ENCODE data around the gene PROS1.
"Not testable (repeated sequence)": the region's sequence is repeated elsewhere in the genome, so short reads cannot be mapped to it uniquely, and the experiment has no call there.

Gene PROS1

DNA sequence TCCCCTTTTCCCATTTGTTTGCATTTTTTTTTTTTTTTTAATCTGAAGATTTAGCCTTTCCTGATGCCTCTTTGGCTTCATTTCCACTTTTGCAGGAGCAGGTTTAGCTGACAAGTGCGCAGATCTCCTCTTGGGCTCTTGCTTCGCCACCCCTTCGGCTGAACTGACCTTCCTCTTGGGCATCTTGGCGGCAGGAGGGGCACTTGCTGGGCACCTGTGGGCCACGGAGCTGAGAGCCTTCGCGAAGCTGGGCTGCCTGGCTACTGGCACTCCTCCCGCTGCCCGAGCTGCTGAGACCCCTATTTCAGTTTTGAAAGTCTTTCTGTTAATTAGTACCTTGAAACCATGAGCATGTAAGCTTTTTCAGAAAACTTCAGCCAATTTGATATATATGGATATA, 15.1 kb upstream of the PROS1 start:
- Mint-ChIP-seq H3K9me3 (ENCODE audit: low read depth) (no peaks in the 10 kb centered on the region), H3K27ac (no peak overlapping the region), H3K4me3 (no peak overlapping the region), H3K4me1 (ENCODE audit: low read depth) (no peaks in the 10 kb centered on the region), H3K36me3 (no peaks in the 10 kb centered on the region), H3K27me3 (no peaks in the 10 kb centered on the region)

DNA sequence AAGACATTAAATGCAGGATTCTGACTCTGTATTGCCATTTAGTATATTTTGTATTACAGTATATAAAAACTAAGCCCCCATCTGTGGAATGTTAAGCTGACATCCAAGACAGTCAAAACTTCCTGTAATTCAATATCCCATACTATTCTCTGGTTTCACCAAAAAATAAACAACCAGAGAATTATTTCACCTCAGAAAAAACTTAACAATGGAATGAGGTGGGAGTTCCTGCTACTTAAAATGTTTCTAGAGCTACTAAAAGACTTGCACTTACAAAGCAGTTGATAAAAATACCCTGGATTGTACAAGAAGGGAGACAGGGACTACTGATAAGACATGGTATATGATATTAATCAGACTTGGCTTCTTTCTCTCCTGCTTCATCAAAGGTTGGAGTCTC, 14.6 kb upstream of the PROS1 start:
- Mint-ChIP-seq H3K4me1 (ENCODE audit: low read depth) (no peaks in the 10 kb centered on the region), H3K27ac (no peak overlapping the region), H3K27me3 (no peaks in the 10 kb centered on the region), H3K9me3 (ENCODE audit: low read depth) (no peaks in the 10 kb centered on the region), H3K4me3 (no peak overlapping the region), H3K36me3 (no peaks in the 10 kb centered on the region)

GRCh38 chr3:93984618-93985017, 10.9 kb upstream of the PROS1 start:
- Mint-ChIP-seq H3K4me3 (no peak overlapping the region), H3K36me3 (no peaks in the 10 kb centered on the region), H3K27me3 (no peaks in the 10 kb centered on the region), H3K4me1 (ENCODE audit: low read depth) (peaks cover 18% of the 10 kb centered on the region), H3K27ac (no peak overlapping the region), H3K9me3 (ENCODE audit: low read depth) (no peaks in the 10 kb centered on the region)

GRCh38 chr3:93983408-93983807, 9.7 kb upstream of the PROS1 start:
- H3K9me3 Mint-ChIP-seq (ENCODE audit: low read depth), result no peaks in the 10 kb centered on the region

DNA sequence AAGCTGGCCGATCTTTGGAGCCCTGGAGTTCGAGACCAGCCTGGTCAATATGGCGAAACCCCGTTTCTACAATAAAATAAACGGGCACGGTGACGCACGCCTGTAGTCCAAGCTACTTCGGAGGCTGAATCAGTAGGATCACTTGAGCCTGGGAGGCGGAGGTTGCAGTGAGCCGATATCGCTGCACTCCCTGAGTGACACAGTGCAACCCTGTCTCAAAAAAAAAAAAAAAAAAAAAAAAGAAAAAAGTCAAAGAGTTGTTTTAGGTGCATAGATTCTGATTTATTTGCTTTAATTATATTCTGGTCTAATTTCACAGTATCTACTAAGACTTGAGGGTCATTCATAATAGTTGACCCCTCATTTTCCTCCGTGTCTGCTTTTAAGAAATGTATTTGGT, 8.0 kb upstream of the PROS1 start:
- H3K27ac Mint-ChIP-seq, result no peak overlapping the region
- H3K9me3 Mint-ChIP-seq (ENCODE audit: low read depth), result no peaks in the 10 kb centered on the region

More at GRCh38 chr3:93983408-93983807, 9.7 kb upstream of the PROS1 start:
- H3K27ac Mint-ChIP-seq, result no peak overlapping the region
- H3K36me3 Mint-ChIP-seq, result no peaks in the 10 kb centered on the region
- H3K4me1 Mint-ChIP-seq (ENCODE audit: low read depth), result peaks cover 22% of the 10 kb centered on the region
- H3K4me3 Mint-ChIP-seq, result no peak overlapping the region
- no peaks in the 10 kb centered on the region for H3K27me3 Mint-ChIP-seq

GRCh38 chr3:93979850-93980676, 6.4 kb upstream of the PROS1 start, which contains the start of gene ARL13B:
TSS of gene ARL13B (plus strand) at chr3:93980155. CDS start at chr3:93980424, 269 bp downstream.
- Mint-ChIP-seq H3K9me3 (ENCODE audit: low read depth) (no peaks in the 10 kb centered on the region), H3K36me3 (no peaks in the 10 kb centered on the region), H3K4me3 (peak within 1 kb of the TSS; percentile 88), H3K27ac (peak within 1 kb of the TSS; percentile 61), H3K4me1 (ENCODE audit: low read depth) (peaks cover 22% of the 10 kb centered on the region), H3K27me3 (no peaks in the 10 kb centered on the region)

More for the DNA sequence above, 8.0 kb upstream of the PROS1 start:
- H3K4me3 Mint-ChIP-seq, result peak overlapping the region; percentile 88
- no peaks in the 10 kb centered on the region for H3K27me3 Mint-ChIP-seq
- peaks cover 22% of the 10 kb centered on the region for H3K4me1 Mint-ChIP-seq (ENCODE audit: low read depth)
- H3K36me3 Mint-ChIP-seq, result no peaks in the 10 kb centered on the region

DNA sequence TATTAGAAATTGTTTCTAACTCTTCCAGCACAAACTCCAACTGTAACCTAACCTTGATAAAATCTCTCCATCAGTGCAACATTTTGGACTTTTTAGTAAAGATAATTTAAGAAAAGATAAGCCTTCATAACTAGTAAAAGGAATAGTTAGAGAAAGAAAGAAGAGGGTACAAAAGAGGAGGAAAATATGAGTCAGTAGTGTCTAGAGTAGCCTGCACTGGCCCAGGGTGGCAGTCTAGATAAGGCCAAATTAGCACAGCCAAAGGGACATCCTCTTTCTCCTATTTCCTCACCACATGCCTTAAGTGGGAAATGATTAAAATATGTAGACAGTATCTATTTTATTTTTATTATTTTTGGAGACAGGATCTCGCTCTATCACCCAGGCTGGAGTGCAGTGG, 3.7 kb downstream of the PROS1 start:
- H3K27ac Mint-ChIP-seq, result no peak overlapping the region
- H3K4me1 Mint-ChIP-seq (ENCODE audit: low read depth), result peaks cover 11% of the 10 kb centered on the region
- no peaks in the 10 kb centered on the region for H3K9me3 Mint-ChIP-seq (ENCODE audit: low read depth)
- no peak overlapping the region for H3K4me3 Mint-ChIP-seq
- H3K36me3 Mint-ChIP-seq, result no peaks in the 10 kb centered on the region
- H3K27me3 Mint-ChIP-seq, result peaks cover 7% of the 10 kb centered on the region

GRCh38 chr3:93969443-93969842, 4.3 kb downstream of the PROS1 start:
- Mint-ChIP-seq H3K4me1 (ENCODE audit: low read depth) (peaks cover 11% of the 10 kb centered on the region), H3K27me3 (peaks cover 9% of the 10 kb centered on the region), H3K36me3 (no peaks in the 10 kb centered on the region), H3K27ac (no peak overlapping the region), H3K4me3 (no peak overlapping the region), H3K9me3 (ENCODE audit: low read depth) (no peaks in the 10 kb centered on the region)

DNA sequence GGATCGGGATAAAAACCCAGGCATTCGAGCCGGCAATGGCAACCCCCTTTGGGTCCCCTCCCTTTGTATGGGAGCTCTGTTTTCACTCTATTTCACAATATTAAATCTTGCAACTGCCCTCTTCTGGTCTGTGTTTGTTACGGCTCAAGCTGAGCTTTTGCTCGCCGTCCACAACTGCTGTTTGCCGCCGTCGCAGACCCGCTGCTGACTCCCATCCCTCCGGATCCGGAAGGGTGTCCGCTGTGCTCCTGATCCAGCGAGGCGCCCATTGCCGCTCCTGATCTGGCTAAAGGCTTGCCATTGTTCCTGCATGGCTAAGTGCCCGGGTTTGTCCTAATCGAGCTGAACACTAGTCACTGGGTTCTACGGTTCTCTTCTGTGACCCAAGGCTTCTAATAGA, 8.6 kb downstream of the PROS1 start:
- H3K4me1 Mint-ChIP-seq (ENCODE audit: low read depth); H3K36me3 Mint-ChIP-seq; H3K27me3 Mint-ChIP-seq; H3K4me3 Mint-ChIP-seq; H3K9me3 Mint-ChIP-seq (ENCODE audit: low read depth); H3K27ac Mint-ChIP-seq: not testable (repeated sequence)

GRCh38 chr3:93962798-93963197, 10.9 kb downstream of the PROS1 start:
- H3K4me1 Mint-ChIP-seq (ENCODE audit: low read depth), result no peaks in the 10 kb centered on the region
- no peak overlapping the region for H3K4me3 Mint-ChIP-seq
- no peaks in the 10 kb centered on the region for H3K9me3 Mint-ChIP-seq (ENCODE audit: low read depth)
- no peak overlapping the region for H3K27ac Mint-ChIP-seq
- no peaks in the 10 kb centered on the region for H3K36me3 Mint-ChIP-seq
- peaks cover 11% of the 10 kb centered on the region for H3K27me3 Mint-ChIP-seq

- no peak overlapping the region for H3K4me3 Mint-ChIP-seq
- no peaks in the 10 kb centered on the region for H3K4me1 Mint-ChIP-seq (ENCODE audit: low read depth)
- no peaks in the 10 kb centered on the region for H3K36me3 Mint-ChIP-seq
Measured at GRCh38 chr3:93961489-93961888, 12.2 kb downstream of the PROS1 start.

DNA sequence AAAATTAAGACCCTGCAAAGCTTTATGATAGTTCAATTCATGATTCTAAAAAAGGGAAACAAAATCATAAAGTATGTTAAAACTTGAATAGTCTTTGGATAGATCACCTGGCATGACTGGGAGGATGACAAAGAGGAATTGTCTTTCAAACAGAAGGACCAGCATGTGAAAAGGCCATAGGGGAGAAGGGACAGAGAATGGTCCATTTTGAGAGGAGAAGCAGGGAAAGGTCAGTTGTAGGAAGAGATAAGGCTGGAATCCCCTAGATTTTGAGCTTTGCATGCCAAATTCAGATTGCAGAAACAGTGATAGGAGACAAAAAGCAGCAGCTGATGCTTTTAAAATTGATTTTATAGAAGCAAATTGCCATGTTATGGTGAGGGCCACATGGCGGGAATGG, 12.7 kb downstream of the PROS1 start:
- H3K27ac Mint-ChIP-seq, result no peak overlapping the region
- H3K4me3 Mint-ChIP-seq, result no peak overlapping the region
- H3K9me3 Mint-ChIP-seq (ENCODE audit: low read depth), result no peaks in the 10 kb centered on the region
- H3K4me1 Mint-ChIP-seq (ENCODE audit: low read depth), result no peaks in the 10 kb centered on the region
- peaks cover 15% of the 10 kb centered on the region for H3K27me3 Mint-ChIP-seq
- H3K36me3 Mint-ChIP-seq, result no peaks in the 10 kb centered on the region

More at GRCh38 chr3:93961489-93961888, 12.2 kb downstream of the PROS1 start:
- no peaks in the 10 kb centered on the region for H3K9me3 Mint-ChIP-seq (ENCODE audit: low read depth)
- peaks cover 15% of the 10 kb centered on the region for H3K27me3 Mint-ChIP-seq
- no peak overlapping the region for H3K27ac Mint-ChIP-seq

DNA sequence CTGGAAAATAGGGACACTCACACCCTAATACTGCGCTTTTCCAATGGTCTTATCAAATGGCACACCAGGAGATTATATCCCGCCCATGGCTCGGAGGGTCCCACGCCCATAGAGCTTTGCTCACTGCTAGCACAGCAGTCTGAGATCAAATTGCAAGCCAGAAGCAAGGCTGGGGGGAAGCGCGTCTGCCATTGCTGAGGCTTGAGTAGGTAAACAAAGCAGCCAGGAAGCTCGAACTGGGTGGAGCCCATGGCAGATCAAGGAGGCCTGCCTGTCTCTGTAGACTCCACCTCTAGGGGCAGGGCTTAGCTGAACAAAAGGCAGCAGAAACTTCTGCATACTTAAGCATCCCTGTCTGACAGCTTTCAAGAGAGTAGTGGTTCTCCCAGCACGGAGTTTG, 23.7 kb downstream of the PROS1 start:
- H3K27me3 Mint-ChIP-seq; H3K4me3 Mint-ChIP-seq; H3K4me1 Mint-ChIP-seq (ENCODE audit: low read depth); H3K27ac Mint-ChIP-seq; H3K9me3 Mint-ChIP-seq (ENCODE audit: low read depth); H3K36me3 Mint-ChIP-seq: not testable (repeated sequence)

- not testable (repeated sequence) for H3K27me3 Mint-ChIP-seq; H3K9me3 Mint-ChIP-seq (ENCODE audit: low read depth); H3K4me1 Mint-ChIP-seq (ENCODE audit: low read depth); H3K4me3 Mint-ChIP-seq; H3K27ac Mint-ChIP-seq; H3K36me3 Mint-ChIP-seq
Measured at GRCh38 chr3:93937485-93937884, 36.2 kb downstream of the PROS1 start.

- Mint-ChIP-seq H3K36me3 (no peaks in the 10 kb centered on the region), H3K4me3 (no peak overlapping the region), H3K4me1 (ENCODE audit: low read depth) (no peaks in the 10 kb centered on the region), H3K27me3 (no peaks in the 10 kb centered on the region), H3K9me3 (ENCODE audit: low read depth) (no peaks in the 10 kb centered on the region), H3K27ac (no peak overlapping the region)
Measured at GRCh38 chr3:93936549-93936948, 37.1 kb downstream of the PROS1 start.

Data from activated naive CD8-positive, alpha-beta T cell (primary cell).